MM.1S (cell line): ENCODE measurements around the gene COMMD10.

Experiments used
- DNase-seq: peaks from one replicate; pipeline ENCODE4 v3.0.0-alpha.2; 2015
- H2AFZ ChIP-seq: fragments of 300-600 bp; sonication (generic); 2 replicates; pipeline ENCODE4 v1.6.0; 2016; ENCODE audit warnings: antibody characterized with exemption, low read length
- H3F3A ChIP-seq: fragments of 300-600 bp; sonication (generic); 2 replicates; pipeline ENCODE4 v1.6.1; 2016; ENCODE audit warnings: mild to moderate bottlenecking, antibody characterized with exemption, low read length, moderate library complexity, mixed read lengths; ENCODE audit not compliant: insufficient read depth
- H3K27ac ChIP-seq: fragments of 300-600 bp; sonication (generic); 2 replicates; pipeline ENCODE4 v1.5.1; 2016; ENCODE audit warnings: mild to moderate bottlenecking, low read length
- H3K27me3 ChIP-seq: fragments of 300-600 bp; sonication (generic); replicated peaks from 2 replicates; pipeline ENCODE4 v1.6.0; 2016; ENCODE audit warnings: low read length; ENCODE audit not compliant: insufficient read depth
- H3K36me3 ChIP-seq: fragments of 300-600 bp; sonication (generic); replicated peaks from 2 replicates; pipeline ENCODE4 v1.6.1; 2016; ENCODE audit warnings: mild to moderate bottlenecking, low read length, mixed read lengths; ENCODE audit not compliant: insufficient read depth
- H3K4me1 ChIP-seq: fragments of 300-600 bp; sonication (generic); 2 replicates; pipeline ENCODE4 v1.6.1; 2016; ENCODE audit warnings: low read length, mixed read lengths
- H3K4me2 ChIP-seq: fragments of 300-600 bp; sonication (generic); 2 replicates; pipeline ENCODE4 v1.6.0; 2016; ENCODE audit warnings: low read depth, low read length
- H3K4me3 ChIP-seq: fragments of 300-600 bp; sonication (generic); 2 replicates; pipeline ENCODE4 v1.5.1; 2016; ENCODE audit warnings: low read length, mixed read lengths
- H3K79me2 ChIP-seq: fragments of 300-600 bp; sonication (generic); 2 replicates; pipeline ENCODE4 v1.6.1; 2016; ENCODE audit warnings: mixed run types, low read length, mixed read lengths
- H3K9ac ChIP-seq: fragments of 300-600 bp; sonication (generic); 2 replicates; pipeline ENCODE4 v1.6.1; 2016; ENCODE audit warnings: low read length, mixed read lengths
- H3K9me2 ChIP-seq: fragments of 300-600 bp; sonication (generic); replicated peaks from 2 replicates; pipeline ENCODE4 v1.6.1; 2016; ENCODE audit warnings: mild to moderate bottlenecking, low read length, mixed read lengths; ENCODE audit not compliant: insufficient read depth
- H3K9me3 ChIP-seq: fragments of 300-600 bp; sonication (generic); replicated peaks from 2 replicates; pipeline ENCODE4 v1.6.1; 2016; ENCODE audit warnings: mild to moderate bottlenecking, low read length, mixed read lengths; ENCODE audit not compliant: insufficient read depth
- H4K20me1 ChIP-seq: fragments of 300-600 bp; sonication (generic); 2 replicates; pipeline ENCODE4 v1.6.1; 2016; ENCODE audit warnings: mild to moderate bottlenecking, low read length, moderate library complexity, mixed read lengths; ENCODE audit not compliant: insufficient read depth
- CTCF ChIP-seq: fragments of 300-600 bp; sonication (generic); IDR thresholded peaks from 2 replicates; pipeline ENCODE4 v1.5.1; 2016; ENCODE audit warnings: antibody characterized with exemption, low read length, mixed read lengths
- EZH2 ChIP-seq: fragments of 300-600 bp; sonication (generic); optimal IDR thresholded peaks from 2 replicates; pipeline ENCODE3; 2017; ENCODE audit warnings: low read depth, mild to moderate bottlenecking, antibody characterized with exemption, low read length, mixed read lengths
- EZH2phosphoT487 ChIP-seq: fragments of 300-600 bp; sonication (generic); IDR thresholded peaks from 2 replicates; pipeline ENCODE4 v1.6.1; 2018; ENCODE audit warnings: antibody characterized with exemption, low read length

The COMMD10 gene

GRCh38 chr5:116209166-116209565 is 124.3 kb downstream of the COMMD10 start:
- Histone ChIP-seq H3K4me3 (no peak overlapping the region), H3K9ac (no peak overlapping the region), H3K9me2 (no peaks in the 10 kb centered on the region), H2AFZ (no peak overlapping the region), H3K79me2 (no peaks in the 10 kb centered on the region), H3K27me3 (no peaks in the 10 kb centered on the region), H3K27ac (no peak overlapping the region), H3K4me1 (no peaks in the 10 kb centered on the region), H3K4me2 (no peak overlapping the region), H3F3A (no peaks in the 10 kb centered on the region), H3K36me3 (no peaks in the 10 kb centered on the region), H3K9me3 (no peaks in the 10 kb centered on the region), H4K20me1 (no peaks in the 10 kb centered on the region)
- no peak for DNase-seq
- TF ChIP-seq EZH2phosphoT487 (no peak), CTCF (no peak), EZH2 (no peak)

GRCh38 chr5:116212225-116212624 is 127.4 kb downstream of the COMMD10 start:
- no peaks in the 10 kb centered on the region for H3K79me2 ChIP-seq
- H3K36me3 ChIP-seq = no peaks in the 10 kb centered on the region
- H3K9me2 ChIP-seq = no peaks in the 10 kb centered on the region
- H3K9ac ChIP-seq = no peak overlapping the region
- H3K27me3 ChIP-seq = no peaks in the 10 kb centered on the region
- H3K4me2 ChIP-seq = no peak overlapping the region
- DNase-seq = no peak
- no peaks in the 10 kb centered on the region for H3K4me1 ChIP-seq
- H3F3A ChIP-seq = no peaks in the 10 kb centered on the region
- no peak overlapping the region for H3K27ac ChIP-seq
- no peaks in the 10 kb centered on the region for H3K9me3 ChIP-seq
- H2AFZ ChIP-seq = no peak overlapping the region
- no peak overlapping the region for H3K4me3 ChIP-seq
- TF ChIP-seq CTCF (no peak), EZH2 (no peak)
- H4K20me1 ChIP-seq = no peaks in the 10 kb centered on the region

GRCh38 chr5:116216246-116216645 is 131.4 kb downstream of the COMMD10 start:
- Histone ChIP-seq H3K27ac (no peak overlapping the region), H3K79me2 (no peaks in the 10 kb centered on the region), H3K9me3 (no peaks in the 10 kb centered on the region), H2AFZ (no peak overlapping the region), H3K27me3 (no peaks in the 10 kb centered on the region), H3K36me3 (no peaks in the 10 kb centered on the region), H3F3A (no peaks in the 10 kb centered on the region), H3K4me3 (no peak overlapping the region), H3K9me2 (no peaks in the 10 kb centered on the region), H3K9ac (no peak overlapping the region), H4K20me1 (no peaks in the 10 kb centered on the region), H3K4me2 (no peak overlapping the region), H3K4me1 (no peaks in the 10 kb centered on the region)
- no peak for DNase-seq
- TF ChIP-seq EZH2phosphoT487 (no peak), EZH2 (no peak), CTCF (no peak)
